Ureter (tissue), 1 donor: Measurements from ENCODE around the gene SNRNP70. TPM values are rescaled to one million over a fixed set of nuclear protein-coding genes. Genes with fewer than 3 reads are reported as not detected.

Experiments used
- DNase-seq: peaks from one replicate; pipeline ENCODE4 v3.0.0-alpha.2; 2020; ENCODE audit warnings: low spot score
- total RNA-seq: library from RNA; stranded (reverse); gene quantifications from one replicate; pipeline ENCODE4 v1.2.4, GENCODE V29; 2023
- donor health status: DM: yes; HTN: yes; CAD: no.

Gene SNRNP70
- total RNA-seq, 1 donor from 2014 or later: 256 TPM

GRCh38 chr19:49101160-49101559 is 15.9 kb downstream of the SNRNP70 start:
- no peak for DNase-seq

- no peak for DNase-seq
These were observed 17.1 kb downstream of the SNRNP70 start for GRCh38 chr19:49102303-49102702.

GRCh38 chr19:49103331-49104085 is 18.3 kb downstream of the SNRNP70 start:
- DNase-seq: no peak

- no peak for DNase-seq
These were observed 19.1 kb downstream of the SNRNP70 start for GRCh38 chr19:49104229-49104864.

GRCh38 chr19:49106648-49107135 is 21.4 kb downstream of the SNRNP70 start:
- DNase-seq: no peak

GRCh38 chr19:49107625-49108459 is 22.6 kb downstream of the SNRNP70 start:
- no peak for DNase-seq

GRCh38 chr19:49109051-49109450 is 23.8 kb downstream of the SNRNP70 start:
- no peak for DNase-seq

- no peak for DNase-seq
These were observed 24.4 kb downstream of the SNRNP70 start for GRCh38 chr19:49109569-49110233.

GRCh38 chr19:49110567-49110966 is 25.3 kb downstream of the SNRNP70 start:
- DNase-seq: no peak

GRCh38 chr19:49111218-49111998 is 26.2 kb downstream of the SNRNP70 start:
- DNase-seq: no peak

GRCh38 chr19:49113762-49114629 is 28.7 kb downstream of the SNRNP70 start, which contains the start of gene LIN7B:
Gene LIN7B (plus strand): TSS chr19:49114370. CDS start chr19:49114405, 35 bp downstream.
- no peak for DNase-seq

- DNase-seq: no peak
These were observed 29.5 kb downstream of the SNRNP70 start for GRCh38 chr19:49114630-49115363.

GRCh38 chr19:49116544-49116943 is 31.3 kb downstream of the SNRNP70 start:
- DNase-seq: no peak

GRCh38 chr19:49117677-49118564 is 32.7 kb downstream of the SNRNP70 start:
- no peak for DNase-seq

GRCh38 chr19:49118565-49119410 is 33.5 kb downstream of the SNRNP70 start, which contains the start of gene C19orf73:
Gene C19orf73 (minus strand): TSS chr19:49119143. CDS start chr19:49119022, 121 bp downstream.
- peak; percentile 96 for DNase-seq

- peak; percentile 65 for DNase-seq
These were observed 34.4 kb downstream of the SNRNP70 start, which contains the start of gene PPFIA3 for GRCh38 chr19:49119411-49120324. Gene PPFIA3 (plus strand): TSS chr19:49119544. CDS start chr19:49127874, 8,330 bp downstream.
